HG03457 (cell line): ENCODE results near the gene KLK6.

Source experiments
- ATAC-seq: cut with Tn5 transposase; IDR thresholded peaks from one replicate; pipeline ENCODE4 v1.9.1; 2021; ENCODE audit warnings: moderate number of reproducible peaks; ENCODE audit not compliant: unreplicated experiment

The KLK6 gene

GRCh38 chr19:50959731-50960500 lies 9.5 kb downstream of the KLK6 start:
- ATAC-seq, result no peak

- ATAC-seq, result no peak
Observed at GRCh38 chr19:50957587-50957986, 11.8 kb downstream of the KLK6 start.

GRCh38 chr19:50952910-50953309 lies 16.5 kb downstream of the KLK6 start, which contains the start of gene KLK5:
TSS of gene KLK5 (minus strand) at chr19:50953038. CDS start at chr19:50952657, 381 bp downstream.
- ATAC-seq, result no peak

GRCh38 chr19:50949861-50950260 lies 19.5 kb downstream of the KLK6 start:
- no peak for ATAC-seq

GRCh38 chr19:50947123-50947522 lies 22.3 kb downstream of the KLK6 start:
- no peak for ATAC-seq

- ATAC-seq, result no peak
Observed at GRCh38 chr19:50944795-50945194, 24.6 kb downstream of the KLK6 start.

- ATAC-seq, result no peak
Observed at GRCh38 chr19:50943074-50943828, 26.1 kb downstream of the KLK6 start.

GRCh38 chr19:50939596-50939995 lies 29.8 kb downstream of the KLK6 start:
- ATAC-seq, result no peak

GRCh38 chr19:50933640-50934039 lies 35.8 kb downstream of the KLK6 start:
- ATAC-seq, result no peak

GRCh38 chr19:50932690-50933083 lies 36.7 kb downstream of the KLK6 start:
- ATAC-seq, result no peak

GRCh38 chr19:50932018-50932689 lies 37.2 kb downstream of the KLK6 start:
- ATAC-seq, result no peak

- no peak for ATAC-seq
Observed at GRCh38 chr19:50931023-50931422, 38.4 kb downstream of the KLK6 start.

- ATAC-seq, result no peak
Observed at GRCh38 chr19:50928831-50929230, 40.6 kb downstream of the KLK6 start.

- no peak for ATAC-seq
Observed at GRCh38 chr19:50926144-50926543, 43.2 kb downstream of the KLK6 start.

- no peak for ATAC-seq
Observed at GRCh38 chr19:50925734-50926133, 43.7 kb downstream of the KLK6 start.

- no peak for ATAC-seq
Observed at GRCh38 chr19:50924586-50924985, 44.8 kb downstream of the KLK6 start.

GRCh38 chr19:50922317-50922853 lies 47.0 kb downstream of the KLK6 start:
- ATAC-seq, result no peak

- ATAC-seq, result no peak
Observed at GRCh38 chr19:50921426-50922316, 47.7 kb downstream of the KLK6 start.

- ATAC-seq, result no peak
Observed at GRCh38 chr19:50916069-50916468, 53.3 kb downstream of the KLK6 start.
